NAMALWA (cell line): ENCODE measurements around the gene CYP46A1.
"Not testable (repeated sequence)": the region's sequence is repeated elsewhere in the genome, so short reads cannot be mapped to it uniquely, and the experiment has no call there.

Experiments
- DNase-seq: peaks from one replicate; pipeline ENCODE4 v3.0.0-alpha.2; 2015; ENCODE audit warnings: low spot score

Gene CYP46A1

DNA sequence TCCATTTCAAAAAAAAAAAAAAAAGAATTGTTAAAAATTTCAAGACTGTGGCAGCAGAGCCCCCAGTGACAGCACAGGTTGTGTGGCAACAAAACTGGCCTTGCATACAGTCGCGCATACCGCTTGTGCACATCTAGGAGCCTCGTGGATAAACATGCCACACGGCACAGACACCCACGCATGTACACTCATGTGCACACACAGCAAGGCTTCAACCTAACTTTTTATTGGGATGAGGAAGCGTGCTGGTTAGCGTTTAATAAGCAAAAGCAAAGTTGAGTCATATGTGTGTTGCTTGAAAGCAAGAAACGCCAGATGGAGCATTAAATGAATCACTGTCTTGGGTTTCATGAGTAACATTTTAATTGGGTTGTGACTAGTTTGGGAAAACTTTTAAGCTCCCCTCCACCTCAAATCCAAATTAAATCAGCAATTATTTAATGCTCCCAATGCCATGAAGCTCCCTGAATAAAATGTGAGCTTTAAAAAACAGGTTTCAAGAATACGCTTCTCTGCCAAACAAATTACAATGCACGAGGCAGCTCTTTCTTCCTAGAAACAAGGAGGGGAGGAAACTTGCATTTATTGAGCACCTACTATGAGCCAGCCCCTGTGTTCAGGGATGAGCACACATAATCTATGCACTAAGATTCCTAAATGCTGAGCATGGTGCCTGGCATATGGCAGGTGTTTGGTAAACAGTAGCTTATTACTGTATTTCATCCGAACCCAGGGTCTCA is 73.4 kb downstream of the CYP46A1 start:
- DNase-seq = no peak

DNA sequence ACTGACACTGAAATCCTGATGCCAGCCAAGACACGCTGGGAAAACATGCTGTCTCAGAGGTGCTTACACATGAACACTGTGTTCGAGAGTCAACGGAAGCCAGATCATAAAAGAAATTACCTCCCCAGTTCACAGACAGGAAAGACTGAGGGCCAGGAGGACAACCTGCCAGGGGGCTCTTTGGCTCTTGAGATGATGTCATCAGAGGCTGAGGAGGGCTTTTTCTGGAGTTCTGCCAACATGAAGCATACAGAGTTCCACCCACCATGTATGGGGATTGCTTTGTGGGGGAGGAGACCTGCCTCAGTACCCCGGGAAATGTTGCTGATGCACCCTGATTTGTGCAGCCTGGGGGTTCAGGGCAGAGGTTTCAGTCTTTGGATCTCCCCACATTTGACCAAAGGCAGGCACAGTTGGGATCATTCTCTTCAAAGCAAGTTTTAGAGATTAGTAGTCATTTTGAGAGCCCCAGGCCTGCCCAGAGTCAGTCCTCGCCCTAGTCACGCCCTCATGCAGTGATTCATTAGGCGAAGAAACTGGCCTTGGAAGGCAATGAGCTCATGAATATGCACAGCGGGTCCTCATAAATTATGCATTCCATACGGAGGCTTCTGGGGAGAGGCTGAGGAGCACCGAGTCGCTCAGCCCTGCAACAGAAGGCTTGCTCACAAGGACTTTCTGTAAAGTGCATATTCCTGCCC is 74.2 kb downstream of the CYP46A1 start:
- no peak for DNase-seq

DNA sequence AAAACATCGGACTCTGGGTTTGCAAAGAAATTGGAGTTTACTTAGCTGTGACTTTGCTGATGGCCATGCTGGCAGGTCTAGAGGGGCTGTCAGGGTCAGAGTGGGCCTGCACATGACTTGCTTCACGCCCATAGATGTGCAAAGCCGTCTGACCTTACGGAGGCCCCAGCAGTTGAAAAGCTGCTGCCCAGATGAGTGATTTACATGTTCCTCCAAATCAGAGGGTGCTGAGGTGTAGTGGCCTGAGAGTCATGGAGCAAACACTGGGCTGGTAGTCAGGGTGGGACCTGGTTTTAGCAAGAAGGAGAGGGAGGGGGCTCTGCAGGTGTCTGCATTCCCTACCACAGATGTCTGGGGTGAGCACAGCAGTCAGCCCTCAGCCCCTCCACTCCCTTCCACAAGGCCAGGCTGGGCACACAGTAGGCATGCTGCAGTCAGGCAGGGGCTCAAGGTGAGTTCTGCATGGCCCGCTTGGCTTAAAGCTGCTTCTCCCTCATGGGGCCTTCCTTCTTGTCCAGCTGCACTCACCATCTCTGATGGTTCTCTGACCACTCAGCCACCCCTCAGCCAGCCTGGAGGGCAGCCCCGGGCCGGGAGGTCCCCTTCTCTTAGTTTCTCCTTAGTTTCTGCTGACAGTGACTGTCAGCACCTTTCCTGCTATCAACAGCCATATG is 74.9 kb downstream of the CYP46A1 start:
- DNase-seq = no peak

DNA sequence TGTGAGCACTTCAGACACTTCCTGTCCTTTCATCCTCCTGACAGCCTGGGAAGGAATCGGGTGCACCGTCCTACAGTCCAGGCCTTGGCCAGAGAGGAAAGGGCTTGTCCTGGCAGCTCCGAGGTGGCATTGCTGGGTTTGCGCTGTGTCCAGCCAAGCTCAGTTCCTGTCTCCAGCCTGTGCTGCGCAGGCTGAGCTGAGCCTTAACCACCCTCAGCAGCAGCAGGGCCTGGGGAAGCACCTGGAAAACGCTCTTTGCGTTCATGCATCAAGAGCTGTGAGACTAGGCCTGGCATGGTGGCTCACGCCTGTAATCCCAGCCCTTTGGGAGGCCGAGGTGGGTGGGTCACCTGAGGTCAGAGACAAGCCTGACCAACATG is 75.4 kb downstream of the CYP46A1 start:
- DNase-seq = no peak

DNA sequence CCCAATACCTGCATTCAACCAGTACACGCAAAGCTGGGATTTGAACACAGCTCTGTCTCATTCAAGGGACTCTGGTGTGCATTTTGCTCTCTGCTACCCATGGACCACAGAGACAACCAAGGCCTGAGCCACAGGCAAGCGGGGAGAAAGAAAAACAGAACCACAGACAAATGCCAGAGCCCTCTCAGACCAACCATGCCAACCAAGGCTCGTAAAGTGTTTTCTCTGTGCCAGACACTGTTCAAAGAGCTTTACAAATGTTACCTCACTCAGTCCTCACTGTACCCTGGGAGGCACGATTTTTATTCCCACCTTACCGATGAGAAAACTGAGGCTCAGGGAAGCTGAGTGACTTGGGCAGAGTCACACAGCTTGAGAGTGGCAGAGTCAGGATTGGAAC is 76.7 kb downstream of the CYP46A1 start:
- DNase-seq = no peak

DNA sequence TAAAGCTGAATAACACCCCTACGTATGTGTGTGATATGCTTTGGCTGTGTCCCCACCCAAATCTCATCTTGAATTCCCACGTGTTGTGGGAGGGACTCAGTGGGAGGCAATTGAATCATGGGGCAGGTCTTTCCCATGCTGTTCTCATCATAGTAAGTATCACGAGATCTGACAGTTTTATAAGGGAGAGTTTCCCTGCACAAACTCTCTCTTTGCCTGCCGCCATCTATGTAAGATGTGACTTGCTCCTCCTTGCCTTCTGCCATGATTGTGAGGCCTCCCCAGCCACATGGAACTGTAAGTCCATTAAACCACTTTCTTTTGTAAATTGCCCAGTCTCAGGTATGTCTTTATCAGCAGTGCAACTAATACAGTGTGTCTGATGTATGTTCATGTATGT is 78.8 kb downstream of the CYP46A1 start:
- not testable (repeated sequence) for DNase-seq

DNA sequence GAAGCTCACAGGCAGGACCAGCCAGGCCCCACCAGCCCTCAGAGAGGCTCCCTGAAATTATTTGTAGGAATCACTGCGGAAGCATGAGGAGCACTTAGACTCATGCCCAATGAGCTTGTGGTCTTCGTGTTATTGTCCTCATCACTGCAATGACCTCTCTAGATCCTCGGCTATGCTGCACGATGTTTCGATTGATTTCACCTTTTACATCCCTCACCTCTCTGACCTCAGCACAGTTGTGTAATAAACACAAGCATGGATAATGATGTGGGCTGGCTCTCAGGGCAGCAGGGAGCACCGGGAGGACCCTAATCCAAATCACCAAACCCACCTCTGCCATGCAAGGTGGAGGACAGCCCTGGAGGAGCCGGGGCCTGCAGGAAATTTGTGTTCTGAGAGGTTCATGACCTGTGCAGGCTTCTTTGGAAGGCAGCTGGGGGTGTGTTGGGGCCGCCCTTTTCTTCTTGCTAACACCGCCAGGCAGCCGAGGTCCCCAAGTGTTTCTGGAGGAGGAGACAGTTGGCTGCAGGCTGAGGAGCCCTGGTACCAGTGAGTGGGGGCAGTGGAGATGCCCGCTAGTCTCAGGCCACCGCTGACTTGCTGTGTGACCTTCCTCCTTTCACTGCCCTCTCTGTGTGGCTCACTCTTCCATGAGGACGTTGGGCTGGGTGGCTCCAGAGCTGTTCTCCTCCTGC is 79.6 kb downstream of the CYP46A1 start:
- DNase-seq = no peak

DNA sequence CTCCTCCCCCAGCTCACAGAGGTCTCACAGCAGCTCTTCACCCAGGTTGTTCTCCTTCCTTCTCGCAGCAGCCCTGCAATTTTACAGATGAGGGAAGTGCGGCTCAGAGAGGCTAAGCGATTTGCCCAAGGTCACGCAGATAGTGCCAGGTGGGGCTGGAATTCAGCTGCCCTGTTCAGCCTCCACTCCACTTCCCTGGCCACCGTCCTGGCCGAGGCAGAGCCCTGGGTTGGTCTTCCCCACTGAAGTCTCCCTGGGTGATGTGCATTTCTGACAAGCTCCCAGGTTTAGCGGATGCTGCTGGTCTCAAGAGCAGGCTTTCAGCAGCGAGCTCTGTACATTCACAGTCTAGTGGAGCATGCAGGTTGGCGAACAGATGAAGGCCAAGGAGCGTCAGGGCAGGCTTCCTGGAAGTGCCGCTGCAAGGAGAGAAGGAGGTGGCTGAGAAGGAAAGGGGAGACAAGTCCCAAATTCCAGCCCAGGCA is 80.2 kb downstream of the CYP46A1 start:
- DNase-seq = no peak

DNA sequence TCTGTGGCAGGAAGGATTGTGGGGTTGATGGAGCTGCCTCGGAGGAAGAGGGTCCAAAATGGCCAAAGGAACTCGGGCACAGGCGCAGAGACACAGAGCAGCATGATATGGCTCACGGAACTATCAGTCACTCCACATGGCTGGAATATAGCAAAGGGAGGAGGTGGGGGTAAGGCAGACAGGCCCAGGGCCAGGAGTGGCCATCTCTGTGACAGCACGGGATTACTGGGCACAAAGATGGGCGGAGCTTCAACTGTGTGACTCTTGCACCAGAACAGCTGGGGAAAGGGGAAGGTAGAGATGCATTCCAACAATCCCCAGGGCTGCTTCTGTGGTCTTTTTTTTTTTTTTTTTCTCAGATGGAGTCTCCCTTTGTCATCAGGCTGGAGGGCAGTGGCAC is 84.3 kb downstream of the CYP46A1 start:
- DNase-seq = no peak

DNA sequence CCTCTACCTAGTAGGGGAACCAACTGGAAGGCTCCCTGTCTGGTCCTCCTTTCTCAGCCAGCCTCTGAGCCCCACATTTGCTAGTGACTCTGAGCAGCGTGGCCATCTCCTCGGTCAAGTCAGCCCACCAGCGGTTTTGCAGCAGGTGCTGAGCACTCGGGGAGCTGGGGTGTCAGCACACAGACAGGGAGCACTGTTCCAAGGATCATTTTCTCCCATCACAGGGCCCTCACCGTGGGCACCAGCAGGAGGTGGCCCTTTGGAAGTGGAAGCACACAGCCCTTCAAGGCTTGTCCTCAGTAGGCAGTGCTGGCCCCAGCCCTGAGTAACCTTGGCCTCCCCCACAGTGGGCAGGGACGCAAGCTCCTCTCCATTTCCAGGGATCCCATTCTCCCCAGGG is 85.0 kb downstream of the CYP46A1 start:
- no peak for DNase-seq

DNA sequence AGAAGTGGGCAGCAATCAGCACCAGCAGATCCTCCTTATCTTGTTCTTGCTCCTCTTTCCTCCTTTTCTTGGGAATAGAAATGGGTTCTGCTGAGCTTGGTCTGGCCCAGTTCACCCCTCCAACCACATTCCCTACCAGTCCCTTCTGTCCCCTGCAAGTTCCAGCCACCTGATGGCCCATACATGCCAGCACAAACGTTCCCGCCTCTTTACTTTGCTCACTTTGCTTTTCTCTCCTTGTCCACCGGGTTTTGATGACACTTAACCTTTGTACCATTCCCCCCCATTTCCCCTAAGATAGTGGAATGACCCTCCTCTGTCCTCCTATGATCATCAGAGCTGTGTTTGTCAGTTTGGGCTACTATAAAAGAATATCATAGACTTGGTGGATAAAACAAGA is 85.7 kb downstream of the CYP46A1 start:
- DNase-seq = no peak

DNA sequence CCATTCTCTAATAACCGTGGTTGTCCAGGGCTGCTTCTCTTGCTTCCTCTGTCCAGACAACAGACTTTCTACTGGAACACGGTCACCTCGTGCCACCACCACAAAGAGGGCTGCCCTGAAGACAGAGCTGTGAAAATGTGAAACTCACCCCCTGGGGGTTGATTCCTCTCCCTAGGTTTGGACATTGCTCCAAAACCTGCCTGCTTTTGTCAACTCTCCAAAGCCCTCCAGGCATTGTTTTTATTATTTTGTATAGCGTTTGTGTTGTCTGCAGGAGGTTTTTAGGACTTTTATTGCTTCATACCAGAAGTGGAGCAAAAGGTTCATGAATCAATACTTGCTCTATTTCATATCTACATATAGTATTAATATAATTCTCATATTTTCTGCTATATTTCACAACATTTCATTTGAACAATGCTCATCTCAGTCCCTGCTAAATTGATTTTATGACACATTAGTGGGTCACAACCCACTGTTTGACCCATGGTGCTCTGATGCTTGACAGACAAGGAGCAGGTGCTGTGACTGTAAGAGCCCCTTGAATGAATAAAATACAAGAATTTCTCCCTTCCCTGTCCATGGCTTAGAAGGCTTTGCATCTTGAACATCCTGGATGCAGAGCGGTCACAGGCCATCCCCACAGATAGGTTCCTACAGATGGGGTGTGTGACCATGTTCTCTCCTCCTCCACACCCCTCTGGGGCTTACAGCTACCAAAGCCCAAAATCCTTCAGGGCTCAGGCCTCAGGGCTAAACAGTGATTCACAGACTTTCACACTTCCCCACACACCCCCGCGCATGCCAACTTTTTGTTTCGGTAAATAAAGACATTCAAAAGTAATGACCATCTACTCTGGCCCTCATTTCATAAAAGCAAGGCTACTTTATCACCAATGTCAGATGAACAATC is 88.5 kb downstream of the CYP46A1 start:
- no peak for DNase-seq

DNA sequence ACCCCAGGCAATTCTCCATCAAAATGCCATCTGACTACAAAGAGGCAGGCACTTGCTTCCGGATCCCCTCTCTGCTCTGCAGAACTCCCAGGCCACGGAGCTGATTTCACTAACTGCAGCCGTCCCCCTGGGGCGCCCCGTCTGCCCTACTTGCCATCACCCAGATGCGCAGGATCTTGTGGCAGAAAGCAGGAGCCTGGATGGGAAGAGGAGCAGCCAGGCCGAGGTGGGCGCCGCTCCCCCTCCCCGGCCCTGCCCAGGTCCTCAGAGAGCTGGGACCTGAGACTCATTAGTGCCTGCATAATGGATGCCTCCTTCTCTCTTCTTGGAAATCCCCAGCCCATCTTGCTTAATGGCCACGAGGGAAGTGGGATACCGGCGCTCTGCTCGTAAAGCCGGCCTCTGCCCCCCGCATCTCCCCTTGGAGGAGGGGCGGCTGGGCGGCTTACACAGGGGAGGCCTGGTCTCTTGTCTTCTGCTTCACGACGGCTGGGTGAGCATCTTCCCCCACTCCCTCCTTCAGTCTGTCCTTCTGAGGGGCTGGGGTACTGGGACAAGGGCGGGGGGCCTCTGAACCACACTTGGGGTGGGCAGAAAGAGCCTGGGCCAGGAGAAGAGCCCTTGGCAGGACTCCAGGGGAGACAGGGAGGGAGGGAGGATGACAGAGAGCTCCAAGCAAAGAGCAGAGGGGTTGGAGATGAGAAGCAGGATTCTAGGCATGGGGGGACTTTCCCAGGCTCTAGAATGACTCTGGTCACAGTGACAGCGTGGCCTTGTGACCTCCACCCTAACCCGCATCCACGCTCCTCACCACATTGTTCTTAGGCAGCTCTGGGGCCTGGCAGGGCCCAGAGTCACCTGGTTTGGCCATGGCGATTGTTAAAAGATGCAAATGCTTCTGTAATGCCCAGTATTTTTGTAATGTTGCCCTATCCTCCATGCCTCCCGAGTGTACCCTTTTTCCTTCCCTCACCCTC is 89.7 kb downstream of the CYP46A1 start:
- DNase-seq = no peak

DNA sequence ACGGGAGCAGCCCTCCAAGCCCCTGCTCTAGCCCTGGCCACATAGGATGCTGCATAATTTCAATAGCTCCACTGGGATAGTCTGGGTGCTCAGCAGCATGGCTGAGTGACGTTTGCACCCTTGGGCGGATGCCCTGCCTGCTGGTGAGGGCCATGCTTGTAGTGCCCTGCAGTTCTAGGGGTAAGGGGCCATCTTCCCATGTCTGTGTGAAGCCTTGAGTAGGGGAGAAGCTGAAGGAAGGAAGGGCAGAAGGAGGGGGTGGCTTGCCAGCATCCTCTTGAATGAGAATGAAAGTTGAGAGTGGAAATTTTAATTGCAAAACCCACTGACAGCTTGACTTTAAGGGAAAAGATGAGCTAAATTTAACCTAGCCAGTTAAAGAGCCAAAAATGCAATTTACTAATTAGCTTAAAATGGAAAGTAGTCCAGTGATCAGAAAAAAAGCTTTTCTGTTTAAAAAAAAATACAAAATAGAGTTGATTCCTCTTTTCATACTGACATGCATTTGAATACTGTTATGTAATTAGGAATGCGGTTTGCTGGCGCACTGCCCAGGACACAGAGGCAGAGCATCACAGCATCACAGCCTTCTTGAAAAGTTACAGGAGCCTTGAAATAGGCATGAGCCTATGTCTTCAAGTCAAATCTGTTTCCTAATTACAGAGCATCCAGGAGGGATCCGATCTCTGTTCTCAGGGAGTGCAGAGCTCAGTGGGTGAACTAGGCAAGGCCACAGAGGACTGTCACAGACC is 90.6 kb downstream of the CYP46A1 start:
- no peak for DNase-seq

DNA sequence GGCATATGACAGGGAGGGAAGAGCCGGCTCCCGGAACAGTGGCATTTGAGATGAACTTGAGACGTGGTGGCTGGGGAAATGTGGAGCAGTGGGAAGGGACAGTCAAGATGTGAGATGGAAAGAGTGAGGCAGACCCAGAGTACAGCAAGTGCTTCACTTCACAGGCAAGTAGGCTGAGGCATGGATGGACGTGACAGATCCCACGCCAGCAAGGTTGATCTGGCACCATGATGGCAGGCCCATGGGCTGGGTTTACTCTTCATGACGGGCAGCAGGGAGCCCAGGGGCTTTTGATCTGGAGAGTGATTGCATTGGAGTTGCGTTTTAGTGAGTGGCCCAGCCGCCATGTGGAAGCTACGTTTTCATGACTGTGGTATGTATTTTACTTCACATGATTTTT is 91.3 kb downstream of the CYP46A1 start:
- no peak for DNase-seq
